PC-9 (cell line): Measurements from ENCODE around the gene KRTAP9-4. TPM values are rescaled to one million over a fixed set of nuclear protein-coding genes. Genes with fewer than 3 reads are reported as not detected.
"Not testable (repeated sequence)": the region's sequence is repeated elsewhere in the genome, so short reads cannot be mapped to it uniquely, and the experiment has no call there.

Experiments
- BruUV-seq: library from RNA; stranded (reverse); fragments of 400-500 nt; replicated peaks from 2 replicates; lab custom pipeline; 2021; lab: Mats Ljungman, UMichigan
- CTCF ChIA-PET: fragments of 300-600 bp; sonication (Branson Sonifier 250); formaldehyde crosslinking; loops from one replicate; lab custom pipeline; 2022; ENCODE audit warnings: antibody characterized with exemption; lab: Charles Lee
- POLR2A ChIA-PET: fragments of 300-600 bp; sonication (Branson Sonifier 250); formaldehyde crosslinking; loops from one replicate; lab custom pipeline; 2022; ENCODE audit warnings: antibody characterized with exemption; ENCODE audit not compliant: unreplicated experiment; lab: Charles Lee
- DNase-seq, 2 experiments: peaks; one replicate each; pipeline versions ENCODE4 v3.0.0 to v3.0.0-alpha.2; 2015 to 2022; ENCODE audit warnings: mixed read lengths in 1 of 2
- H2AFZ ChIP-seq: fragments of 200-600 bp; sonication (generic); 2 replicates; pipeline ENCODE4 v1.8.1; 2017; ENCODE audit warnings: antibody characterized with exemption
- H3F3A ChIP-seq: fragments of 200-600 bp; sonication (generic); 2 replicates; pipeline ENCODE4 v1.8.1; 2017; ENCODE audit warnings: antibody characterized with exemption, mild to moderate bottlenecking, low read depth; ENCODE audit not compliant: insufficient read depth
- H3K27ac ChIP-seq: fragments of 200-600 bp; sonication (generic); 2 replicates; pipeline ENCODE4 v1.6.1; 2016; ENCODE audit warnings: mixed run types
- H3K27me3 ChIP-seq: fragments of 200-600 bp; sonication (generic); 2 replicates; pipeline ENCODE4 v1.6.1; 2016; ENCODE audit warnings: low read depth, mixed run types; ENCODE audit not compliant: insufficient read depth
- H3K36me3 ChIP-seq: fragments of 200-600 bp; sonication (generic); 2 replicates; pipeline ENCODE4 v1.6.1; 2016; ENCODE audit warnings: low read depth, mixed run types
- H3K4me1 ChIP-seq: fragments of 200-600 bp; sonication (generic); replicated peaks from 2 replicates; pipeline ENCODE4 v1.6.1; 2016; ENCODE audit warnings: mixed run types; ENCODE audit not compliant: insufficient read depth
- H3K4me2 ChIP-seq: fragments of 200-600 bp; sonication (generic); 2 replicates; pipeline ENCODE4 v1.6.1; 2017; ENCODE audit warnings: mixed run types
- H3K4me3 ChIP-seq: fragments of 200-600 bp; sonication (generic); 2 replicates; pipeline ENCODE4 v1.6.1; 2016; ENCODE audit warnings: mixed run types
- H3K79me2 ChIP-seq: fragments of 200-600 bp; sonication (generic); 2 replicates; pipeline ENCODE4 v1.6.1; 2017; ENCODE audit warnings: low read depth, mixed run types
- H3K9me2 ChIP-seq: fragments of 200-600 bp; sonication (generic); 2 replicates; pipeline ENCODE4 v1.8.1; 2017; ENCODE audit warnings: mild to moderate bottlenecking; ENCODE audit not compliant: insufficient read depth
- H3K9me3 ChIP-seq: fragments of 200-600 bp; sonication (generic); 2 replicates; pipeline ENCODE4 v1.8.1; 2016; ENCODE audit warnings: low read depth; ENCODE audit not compliant: insufficient read depth
- H4K20me1 ChIP-seq: fragments of 200-600 bp; sonication (generic); 2 replicates; pipeline ENCODE4 v1.8.1; 2017; ENCODE audit not compliant: insufficient read depth
- EZH2 ChIP-seq: fragments of 200-600 bp; sonication (generic); IDR thresholded peaks from 2 replicates; pipeline ENCODE4 v1.8.0; 2017; ENCODE audit warnings: antibody characterized with exemption, low read depth
- intact Hi-C: fragments of 100-400 bp; cut with micrococcal nuclease; formaldehyde crosslinking; loops from one replicate; pipeline ENCODE4 v1.10.0; 2022; ENCODE audit not compliant: unreplicated experiment
- total RNA-seq: library from RNA; stranded (reverse); gene quantifications from 2 replicates; pipeline ENCODE4 v1.2.3, GENCODE V29; 2021
- TF ChIP-seq, protein P1 (sequence below): fragments of 200-600 bp; sonication (generic); conservative IDR thresholded peaks from 2 replicates; pipeline ENCODE4 v1.6.1; 2017; ENCODE audit warnings: mixed run types, antibody characterized with exemption, mild to moderate bottlenecking, moderate library complexity

KRTAP9-4 gene
- total RNA-seq, 1 experiment from 2014 or later = not detected

DNA sequence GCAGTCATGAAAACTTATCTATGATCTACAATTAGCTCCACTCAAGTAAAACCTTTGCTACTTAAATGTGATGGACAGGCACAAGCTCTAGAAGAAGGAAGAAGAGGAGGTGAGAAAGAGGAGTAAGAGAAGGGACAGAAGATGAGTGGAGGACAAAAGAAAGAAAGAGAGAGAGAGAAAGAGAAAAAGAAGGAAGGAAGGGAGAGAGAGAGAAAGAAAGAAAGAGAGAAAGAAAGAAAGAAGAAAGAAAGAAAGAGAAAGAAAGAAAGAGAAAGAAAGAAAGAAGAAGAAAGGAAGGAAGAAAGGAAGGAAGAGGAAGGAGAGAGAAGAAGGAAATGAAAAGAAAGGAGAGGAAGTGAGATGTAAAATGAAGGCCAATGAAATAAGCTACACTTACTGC is 19.4 kb upstream of the KRTAP9-4 start:
- ChIA-PET POLR2A (no interaction called here), CTCF (no interaction called here)
- Histone ChIP-seq H3K36me3 (no peaks in the 10 kb centered on the region), H3K9me2 (no peaks in the 10 kb centered on the region; the same call in 1 of the 2 replicates), H3K4me3 (no peak overlapping the region), H3K9me3 (no peaks in the 10 kb centered on the region), H3K79me2 (no peaks in the 10 kb centered on the region), H4K20me1 (no peaks in the 10 kb centered on the region), H3K27ac (no peak overlapping the region), H3K4me2 (no peak overlapping the region), H3K27me3 (no peaks in the 10 kb centered on the region), H3K4me1 (no peaks in the 10 kb centered on the region), H2AFZ (no peak overlapping the region), H3F3A (no peaks in the 10 kb centered on the region)
- BruUV-seq = no TSS peak
- TF ChIP-seq, protein P1, sequence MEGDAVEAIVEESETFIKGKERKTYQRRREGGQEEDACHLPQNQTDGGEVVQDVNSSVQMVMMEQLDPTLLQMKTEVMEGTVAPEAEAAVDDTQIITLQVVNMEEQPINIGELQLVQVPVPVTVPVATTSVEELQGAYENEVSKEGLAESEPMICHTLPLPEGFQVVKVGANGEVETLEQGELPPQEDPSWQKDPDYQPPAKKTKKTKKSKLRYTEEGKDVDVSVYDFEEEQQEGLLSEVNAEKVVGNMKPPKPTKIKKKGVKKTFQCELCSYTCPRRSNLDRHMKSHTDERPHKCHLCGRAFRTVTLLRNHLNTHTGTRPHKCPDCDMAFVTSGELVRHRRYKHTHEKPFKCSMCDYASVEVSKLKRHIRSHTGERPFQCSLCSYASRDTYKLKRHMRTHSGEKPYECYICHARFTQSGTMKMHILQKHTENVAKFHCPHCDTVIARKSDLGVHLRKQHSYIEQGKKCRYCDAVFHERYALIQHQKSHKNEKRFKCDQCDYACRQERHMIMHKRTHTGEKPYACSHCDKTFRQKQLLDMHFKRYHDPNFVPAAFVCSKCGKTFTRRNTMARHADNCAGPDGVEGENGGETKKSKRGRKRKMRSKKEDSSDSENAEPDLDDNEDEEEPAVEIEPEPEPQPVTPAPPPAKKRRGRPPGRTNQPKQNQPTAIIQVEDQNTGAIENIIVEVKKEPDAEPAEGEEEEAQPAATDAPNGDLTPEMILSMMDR = no peak
- TF ChIP-seq EZH2 = no peak
- intact Hi-C loops = no loop called here
- no peak for DNase-seq

DNA sequence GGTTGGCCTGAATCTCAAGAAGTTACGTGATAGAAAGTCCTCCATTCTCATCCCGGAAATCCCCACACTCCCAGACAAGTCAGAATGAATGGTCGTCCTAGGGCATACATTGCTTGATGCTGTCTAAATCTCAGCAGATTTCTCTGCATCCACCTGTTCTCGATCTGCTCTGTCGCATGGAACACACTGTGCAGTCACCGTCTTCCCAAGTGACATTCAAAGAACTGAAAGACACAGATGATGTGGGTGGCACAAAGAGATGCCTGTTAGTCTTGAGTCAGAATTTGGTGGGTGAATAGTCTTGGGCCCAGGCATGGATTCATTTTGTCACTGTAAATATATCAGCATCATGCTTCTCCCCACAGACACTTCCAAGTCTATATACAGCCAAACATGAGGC is 17.8 kb upstream of the KRTAP9-4 start:
- no peak overlapping the region for H2AFZ ChIP-seq
- TF ChIP-seq, protein P1 = no peak
- no peak for TF ChIP-seq EZH2
- no peak overlapping the region for H3K4me3 ChIP-seq
- no peaks in the 10 kb centered on the region for H3F3A ChIP-seq
- no peaks in the 10 kb centered on the region for H3K36me3 ChIP-seq
- no peaks in the 10 kb centered on the region for H3K4me1 ChIP-seq
- H4K20me1 ChIP-seq = no peaks in the 10 kb centered on the region
- no peaks in the 10 kb centered on the region for H3K9me3 ChIP-seq
- ChIA-PET POLR2A (no interaction called here), CTCF (no interaction called here)
- intact Hi-C loops = no loop called here
- no peak overlapping the region for H3K27ac ChIP-seq
- no peaks in the 10 kb centered on the region; the same call in 1 of the 2 replicates for H3K9me2 ChIP-seq
- no TSS peak for BruUV-seq
- no peaks in the 10 kb centered on the region for H3K27me3 ChIP-seq
- H3K4me2 ChIP-seq = no peak overlapping the region
- DNase-seq = no peak
- H3K79me2 ChIP-seq = no peaks in the 10 kb centered on the region

DNA sequence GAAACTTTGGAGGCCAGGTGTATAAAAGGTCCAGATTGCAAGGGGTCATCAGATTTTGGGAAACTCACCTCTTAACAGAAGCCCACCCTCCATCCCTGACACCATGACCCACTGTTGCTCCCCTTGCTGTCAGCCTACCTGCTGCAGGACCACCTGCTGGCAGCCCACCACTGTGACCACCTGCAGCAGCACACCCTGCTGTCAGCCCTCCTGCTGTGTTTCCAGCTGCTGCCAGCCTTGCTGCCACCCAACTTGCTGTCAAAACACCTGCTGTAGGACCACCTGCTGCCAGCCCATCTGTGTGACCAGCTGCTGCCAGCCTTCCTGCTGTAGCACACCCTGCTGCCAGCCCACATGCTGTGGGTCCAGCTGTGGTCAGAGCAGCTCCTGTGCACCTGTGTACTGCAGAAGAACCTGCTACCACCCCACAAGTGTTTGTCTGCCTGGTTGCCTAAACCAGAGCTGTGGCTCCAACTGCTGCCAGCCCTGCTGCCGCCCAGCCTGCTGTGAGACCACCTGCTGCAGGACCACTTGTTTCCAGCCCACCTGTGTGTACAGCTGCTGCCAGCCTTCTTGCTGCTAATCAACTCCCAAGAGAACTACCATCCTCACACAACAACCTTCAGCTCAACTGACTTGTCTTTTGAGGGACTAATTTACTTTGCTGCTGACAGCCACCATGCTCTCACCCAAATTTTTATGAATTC is 16.9 kb upstream of the KRTAP9-4 start, which contains the start of gene KRTAP9-3:
TSS of gene KRTAP9-3 (plus strand) at position 51 of the 707 bp plus-strand sequence. CDS start at position 104, 53 bp downstream.
- H3K27ac ChIP-seq, H3K79me2 ChIP-seq, H3K4me2 ChIP-seq, H3K9me3 ChIP-seq, CTCF ChIA-PET, H3K4me1 ChIP-seq, H3K4me3 ChIP-seq, intact Hi-C loops, H3F3A ChIP-seq, H3K36me3 ChIP-seq, H3K27me3 ChIP-seq, H3K9me2 ChIP-seq, DNase-seq, H2AFZ ChIP-seq, BruUV-seq, H4K20me1 ChIP-seq, POLR2A ChIA-PET: not testable (repeated sequence)

DNA sequence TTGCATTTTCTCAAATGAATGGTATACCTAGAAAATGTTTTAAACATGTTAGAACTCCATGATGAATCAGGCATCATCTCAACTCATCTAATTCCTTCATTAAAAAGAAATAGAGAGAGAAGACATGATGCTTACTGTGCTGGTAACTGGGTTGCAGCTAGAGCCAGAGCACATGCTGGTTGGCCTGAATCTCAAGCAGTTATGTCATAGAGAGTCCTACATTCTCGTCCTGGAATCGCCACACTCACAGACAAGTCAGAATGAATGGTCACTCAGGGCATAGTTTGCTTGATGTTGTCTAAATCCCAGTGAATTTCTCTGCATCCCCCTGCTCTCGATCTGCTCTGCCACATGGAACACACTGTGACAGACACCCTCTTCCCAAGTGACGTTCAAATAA is 12.4 kb upstream of the KRTAP9-4 start:
- H3K9me3 ChIP-seq, DNase-seq, H3K79me2 ChIP-seq, BruUV-seq, POLR2A ChIA-PET, H3F3A ChIP-seq, H3K9me2 ChIP-seq, H4K20me1 ChIP-seq, CTCF ChIA-PET, H3K4me3 ChIP-seq, H3K27ac ChIP-seq, intact Hi-C loops, H3K4me2 ChIP-seq, H3K27me3 ChIP-seq, H2AFZ ChIP-seq, H3K36me3 ChIP-seq, H3K4me1 ChIP-seq: not testable (repeated sequence)

DNA sequence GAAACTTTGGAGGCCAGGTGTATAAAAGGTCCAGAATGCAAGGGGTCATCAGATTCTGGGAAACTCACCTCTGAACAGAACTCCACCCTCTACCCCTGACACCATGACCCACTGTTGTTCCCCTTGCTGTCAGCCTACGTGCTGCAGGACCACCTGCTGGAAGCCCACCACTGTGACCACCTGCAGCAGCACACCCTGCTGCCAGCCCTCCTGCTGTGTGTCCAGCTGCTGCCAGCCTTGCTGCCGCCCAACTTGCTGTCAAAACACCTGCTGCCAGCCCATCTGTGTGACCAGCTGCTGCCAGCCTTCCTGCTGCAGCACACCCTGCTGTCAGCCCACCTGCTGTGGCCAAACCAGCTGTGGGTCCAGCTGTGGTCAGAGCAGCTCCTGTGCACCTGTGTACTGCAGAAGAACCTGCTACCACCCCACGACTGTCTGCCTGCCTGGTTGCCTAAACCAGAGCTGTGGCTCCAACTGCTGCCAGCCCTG is 11.5 kb upstream of the KRTAP9-4 start, which contains the start of gene KRTAP9-8:
TSS of gene KRTAP9-8 (plus strand) at position 51 of the 489 bp plus-strand sequence. CDS start at position 104, 53 bp downstream.
- BruUV-seq, intact Hi-C loops, H3F3A ChIP-seq: not testable (repeated sequence)

More for the DNA sequence above, 11.5 kb upstream of the KRTAP9-4 start, which contains the start of gene KRTAP9-8:
- H3K4me3 ChIP-seq, H3K79me2 ChIP-seq, H3K27me3 ChIP-seq, H3K27ac ChIP-seq, H4K20me1 ChIP-seq, POLR2A ChIA-PET, H3K4me2 ChIP-seq, H3K9me2 ChIP-seq, DNase-seq, CTCF ChIA-PET, H3K9me3 ChIP-seq, H3K4me1 ChIP-seq, H2AFZ ChIP-seq, H3K36me3 ChIP-seq: not testable (repeated sequence)
